Activated T-helper 2 cell treated with anti-CD3 and anti-CD28 coated beads, Interferon-gamma antibody, Interleukin-2, Interleukin-4, amounts not matched to agents 10 μg/mL and 5 μg/mL and 100 μg/mL, durations not matched to agents 14 hours and 24 hours and 36 hours (primary cell): ENCODE measurements around the gene SYNPO. TPM values are rescaled to one million over a fixed set of nuclear protein-coding genes. Genes with fewer than 3 reads are reported as not detected.
A peak's percentile ranks its signal among the peaks of the same experiment; 100 is the strongest.

Experiments
- DNase-seq: peaks from one replicate; pipeline ENCODE4 v3.0.0; 2021; ENCODE audit warnings: low spot score
- H3K27ac Mint-ChIP-seq: one replicate; pipeline ENCODE4 v1.8.0; 2021; ENCODE audit warnings: mixed read lengths
- H3K27me3 Mint-ChIP-seq: one replicate; pipeline ENCODE4 v1.8.0; 2021; ENCODE audit warnings: low read depth, mixed read lengths
- H3K36me3 Mint-ChIP-seq: one replicate; pipeline ENCODE4 v1.8.0; 2021; ENCODE audit warnings: low read depth, mixed read lengths
- H3K4me1 Mint-ChIP-seq: one replicate; pipeline ENCODE4 v1.8.0; 2021; ENCODE audit warnings: low read depth, mixed read lengths
- H3K4me3 Mint-ChIP-seq: one replicate; pipeline ENCODE4 v1.8.0; 2021; ENCODE audit warnings: low read depth, mild to moderate bottlenecking, moderate library complexity, mixed read lengths
- H3K9me3 Mint-ChIP-seq: one replicate; pipeline ENCODE4 v1.8.0; 2021; ENCODE audit warnings: mixed read lengths
- intact Hi-C: fragments of 100-400 bp; cut with micrococcal nuclease; formaldehyde crosslinking; loops from one replicate; pipeline ENCODE4 v1.15.1; 2023
- total RNA-seq: library from RNA; stranded (reverse); gene quantifications from 2 replicates; pipeline ENCODE4 v1.2.3, GENCODE V29; 2022

SYNPO gene
- total RNA-seq, 1 donor from 2014 or later, result 0.11 TPM

DNA sequence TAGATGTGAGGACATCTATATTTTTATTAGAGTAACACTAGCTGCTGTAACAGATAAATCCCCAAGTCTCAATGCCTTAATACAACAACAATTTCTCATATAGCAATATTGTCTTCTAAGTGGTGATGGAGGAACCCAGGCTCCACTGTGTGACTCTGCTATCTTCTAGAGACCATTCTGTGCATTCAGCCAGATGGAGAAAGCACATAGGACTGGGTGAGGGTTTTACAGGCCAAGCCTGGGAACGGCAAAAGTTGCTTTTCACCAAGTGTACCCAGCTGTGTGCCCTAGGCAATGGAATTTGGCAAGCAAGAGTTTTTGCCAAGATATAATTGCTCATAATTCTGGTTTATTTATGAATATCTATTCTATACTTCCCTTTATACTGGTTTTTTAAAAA is 48.7 kb downstream of the SYNPO start:
- intact Hi-C loops, result no loop called here
- Mint-ChIP-seq H3K36me3 (peaks cover 45% of the 10 kb centered on the region), H3K27ac (no peak overlapping the region)

GRCh38 chr5:150690760-150691159 is 50.3 kb downstream of the SYNPO start:
- Mint-ChIP-seq H3K4me3 (no peak overlapping the region), H3K27ac (no peak overlapping the region), H3K4me1 (no peaks in the 10 kb centered on the region), H3K27me3 (no peaks in the 10 kb centered on the region), H3K36me3 (peaks cover 60% of the 10 kb centered on the region), H3K9me3 (no peaks in the 10 kb centered on the region)
- intact Hi-C loops, result no loop called here
- DNase-seq, result no peak

More for the DNA sequence above, 48.7 kb downstream of the SYNPO start:
- DNase-seq, result no peak
- Mint-ChIP-seq H3K4me1 (no peaks in the 10 kb centered on the region), H3K27me3 (no peaks in the 10 kb centered on the region), H3K4me3 (no peak overlapping the region), H3K9me3 (no peaks in the 10 kb centered on the region)

- no peaks in the 10 kb centered on the region for H3K4me1 Mint-ChIP-seq
- H3K9me3 Mint-ChIP-seq, result no peaks in the 10 kb centered on the region
- no peak for DNase-seq
- intact Hi-C loops, result no loop called here
- H3K27me3 Mint-ChIP-seq, result no peaks in the 10 kb centered on the region
- peaks cover 71% of the 10 kb centered on the region for H3K36me3 Mint-ChIP-seq
- H3K27ac Mint-ChIP-seq, result no peak overlapping the region
- no peak overlapping the region for H3K4me3 Mint-ChIP-seq
Measured at GRCh38 chr5:150692276-150692675, 51.8 kb downstream of the SYNPO start.

GRCh38 chr5:150694612-150695011 is 54.2 kb downstream of the SYNPO start:
- no peaks in the 10 kb centered on the region for H3K9me3 Mint-ChIP-seq

GRCh38 chr5:150700246-150700593 is 59.8 kb downstream of the SYNPO start:
- DNase-seq, result no peak
- no peak overlapping the region for H3K27ac Mint-ChIP-seq
- peaks cover 6% of the 10 kb centered on the region for H3K4me1 Mint-ChIP-seq
- intact Hi-C loops, result loop anchor here (5.0 kb wide), 1 partner anchor 457 kb away; the partner anchor contains the start of gene ANXA6
- no peak overlapping the region for H3K4me3 Mint-ChIP-seq
- no peaks in the 10 kb centered on the region for H3K27me3 Mint-ChIP-seq
- peaks cover 20% of the 10 kb centered on the region for H3K36me3 Mint-ChIP-seq
- no peaks in the 10 kb centered on the region for H3K9me3 Mint-ChIP-seq

More at GRCh38 chr5:150694612-150695011, 54.2 kb downstream of the SYNPO start:
- Mint-ChIP-seq H3K4me1 (no peaks in the 10 kb centered on the region), H3K27me3 (no peaks in the 10 kb centered on the region), H3K27ac (no peak overlapping the region), H3K36me3 (peaks cover 69% of the 10 kb centered on the region), H3K4me3 (no peak overlapping the region)
- intact Hi-C loops, result no loop called here
- DNase-seq, result no peak

GRCh38 chr5:150700594-150701377 is 60.3 kb downstream of the SYNPO start, which contains the start of gene RBM22:
Gene RBM22, minus strand, starts transcription at chr5:150701062. Its CDS starts 77 bp downstream, at chr5:150700985.
- Mint-ChIP-seq H3K4me3 (no peak within 1 kb of the TSS), H3K9me3 (no peaks in the 10 kb centered on the region), H3K36me3 (peaks cover 15% of the 10 kb centered on the region), H3K27ac (no peak within 1 kb of the TSS), H3K4me1 (peaks cover 6% of the 10 kb centered on the region), H3K27me3 (no peaks in the 10 kb centered on the region)
- peak; percentile 86 for DNase-seq
- intact Hi-C loops, result loop anchor here (1.0 to 5.0 kb wide), 4 partner anchors 58 to 457 kb away; partner anchors contain the start of genes ANXA6 and IRGM

DNA sequence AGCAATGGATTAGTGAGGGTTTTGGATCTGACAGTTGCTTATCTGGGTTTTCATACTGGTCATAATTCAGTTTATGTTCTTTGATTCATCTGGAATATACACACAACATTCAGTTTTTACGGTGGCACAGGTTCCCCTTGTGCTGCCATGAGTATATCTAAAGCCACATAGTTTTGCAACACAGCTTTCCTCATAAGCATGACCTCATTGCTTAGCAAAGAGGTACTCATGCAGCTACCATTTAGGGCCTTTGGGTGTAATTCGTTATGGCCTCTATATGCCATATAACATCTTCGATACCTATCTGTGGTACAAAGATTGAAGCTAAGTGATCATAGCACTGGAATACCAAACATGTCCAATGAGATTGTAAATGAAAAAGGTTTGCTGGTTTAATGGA is 63.3 kb downstream of the SYNPO start:
- intact Hi-C loops, result loop anchor here (2.0 to 5.0 kb wide), 2 partner anchors 13 to 454 kb away; partner anchors contain the start of gene ANXA6
- Mint-ChIP-seq H3K9me3 (no peaks in the 10 kb centered on the region), H3K27me3 (no peaks in the 10 kb centered on the region), H3K4me1 (peaks cover 6% of the 10 kb centered on the region), H3K36me3 (peaks cover 13% of the 10 kb centered on the region), H3K4me3 (no peak overlapping the region), H3K27ac (no peak overlapping the region)
- DNase-seq, result no peak

DNA sequence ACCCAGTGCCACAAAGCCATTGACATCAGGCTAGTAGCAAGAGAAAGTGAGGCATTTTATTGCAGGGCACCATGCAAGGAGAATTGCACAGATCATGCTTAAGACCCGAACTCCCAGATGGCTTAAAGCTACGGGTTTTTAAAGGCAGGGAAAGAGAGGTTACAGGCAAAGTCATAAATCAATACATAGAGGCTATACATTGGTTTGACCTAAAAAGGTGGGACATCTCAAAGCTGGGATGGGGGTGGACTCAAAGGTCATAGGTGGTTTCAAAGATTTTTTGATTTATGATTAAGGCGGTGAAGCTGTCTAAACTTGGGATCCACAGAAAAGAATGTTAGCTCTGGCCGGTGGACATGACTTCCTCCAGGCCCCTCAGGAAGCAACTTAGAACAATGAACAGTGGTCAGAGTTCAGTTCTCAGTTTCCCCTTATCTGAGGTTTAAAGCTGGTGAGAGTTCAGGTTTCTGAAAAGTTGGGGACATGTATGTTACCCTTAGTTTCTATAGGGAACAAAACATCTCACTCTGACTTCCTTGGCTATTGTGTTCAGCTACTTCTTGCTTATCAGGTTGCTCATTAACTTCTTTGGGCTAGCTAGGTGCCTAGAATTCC is 66.4 kb downstream of the SYNPO start:
- Mint-ChIP-seq H3K4me3 (no peak overlapping the region), H3K27ac (no peak overlapping the region), H3K9me3 (no peaks in the 10 kb centered on the region), H3K36me3 (peaks cover 30% of the 10 kb centered on the region), H3K27me3 (no peaks in the 10 kb centered on the region), H3K4me1 (peaks cover 4% of the 10 kb centered on the region)
- DNase-seq, result no peak
- intact Hi-C loops, result no loop called here

Other genes starting within 250 kb of the SYNPO start
- 445 and 452 TPM in 2 replicates for gene CD74, start 227.8 kb upstream of the SYNPO start, total RNA-seq
- 2,552 and 2,593 TPM in 2 replicates for gene RPS14, start 190.9 kb upstream of the SYNPO start, total RNA-seq
- gene NDST1, start 132.5 kb upstream of the SYNPO start, total RNA-seq, result 2.4 and 3.0 TPM in 2 replicates
- gene MYOZ3, start 20.6 kb downstream of the SYNPO start, total RNA-seq, result 0.09 TPM in 2 replicates
- 65.2 and 71.7 TPM in 2 replicates for gene RBM22, start 60.4 kb downstream of the SYNPO start, total RNA-seq
- gene DCTN4, start 118.4 kb downstream of the SYNPO start, total RNA-seq, result 40.9 and 44.7 TPM in 2 replicates
- 24.5 and 25.7 TPM in 2 replicates for gene SMIM3, start 138.1 kb downstream of the SYNPO start, total RNA-seq
- gene IRGM, start 205.9 kb downstream of the SYNPO start, total RNA-seq, result 1.7 and 1.8 TPM in 2 replicates